Upper lobe of right lung (tissue), 1 donor: ENCODE results near the gene TIMM23. TPM values are rescaled to one million over a fixed set of nuclear protein-coding genes. Genes with fewer than 3 reads are reported as not detected.
A peak's percentile ranks its signal among the peaks of the same experiment; 100 is the strongest.
"Not testable (repeated sequence)": the region's sequence is repeated elsewhere in the genome, so short reads cannot be mapped to it uniquely, and the experiment has no call there.

Source experiments
- ATAC-seq: fragments of 200-7000 bp; cut with Tn5 transposase; one replicate; pipeline ENCODE4 v1.9.1; 2020; ENCODE audit warnings: mild to moderate bottlenecking, moderate library complexity
- DNase-seq: peaks from one replicate; pipeline ENCODE4 v3.0.0-alpha.2; 2020
- H3K27ac ChIP-seq: fragments of 200-600 bp; one replicate; pipeline ENCODE4 v1.8.0; 2022
- H3K27me3 ChIP-seq: fragments of 200-600 bp; one replicate; pipeline ENCODE4 v1.8.0; 2022; ENCODE audit warnings: mild to moderate bottlenecking
- H3K36me3 ChIP-seq: fragments of 200-600 bp; one replicate; pipeline ENCODE4 v1.8.0; 2022
- H3K4me1 ChIP-seq: fragments of 200-600 bp; one replicate; pipeline ENCODE4 v1.8.0; 2022
- H3K4me3 ChIP-seq: fragments of 200-600 bp; one replicate; pipeline ENCODE4 v1.8.0; 2022; ENCODE audit warnings: mild to moderate bottlenecking
- H3K9me3 ChIP-seq: fragments of 200-600 bp; one replicate; pipeline ENCODE4 v1.8.0; 2022
- intact Hi-C: fragments of 100-400 bp; cut with DNase I; formaldehyde crosslinking; loops from one replicate; pipeline ENCODE4 v1.11.0; 2022
- total RNA-seq: library from RNA; stranded (reverse); fragmentation: NEBNext Ultra II Directional; extraction: Animal tissue kit (Norgen Biotek cat#: 25700); gene quantifications from one replicate; pipeline ENCODE4 v1.2.1, GENCODE V29; 2021
- TF ChIP-seq, protein P1 (sequence below): fragments of 200-600 bp; IDR thresholded peaks from one replicate; pipeline ENCODE4 v1.8.0; 2022; ENCODE audit warnings: antibody characterized with exemption
- donor health status: DM: no; HTN: yes; CAD: no; lungs with severe emphysema.

Gene TIMM23
- total RNA-seq, 1 donor from 2014 or later: 35.8 TPM

DNA sequence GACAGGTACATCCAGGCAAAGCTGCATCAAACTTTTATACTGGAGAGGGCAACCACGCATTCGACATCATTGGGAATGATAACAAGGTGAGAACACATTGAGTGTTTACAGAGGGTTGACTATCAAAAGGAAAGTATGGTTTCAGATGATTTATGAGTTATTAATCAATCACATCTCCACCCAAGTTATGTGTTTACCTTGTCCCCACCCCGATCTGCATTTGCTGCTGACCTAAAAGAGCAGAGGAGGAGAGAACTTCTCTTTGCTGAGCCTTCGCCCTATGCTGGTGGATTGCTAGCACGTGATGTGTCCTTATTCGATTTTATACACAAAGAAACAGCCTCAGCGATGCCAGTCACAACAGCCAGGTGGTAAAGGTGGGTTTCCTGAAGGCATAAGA, 74.0 kb downstream of the TIMM23 start, which contains the start of gene MSMB:
Gene MSMB, minus strand, starts transcription at position 9 of the 400 bp plus-strand sequence. CDS start 32 bp downstream, outside the sequence.
- Histone ChIP-seq H3K4me1 (no peaks in the 10 kb centered on the region), H3K4me3 (no peak within 1 kb of the TSS), H3K9me3 (no peaks in the 10 kb centered on the region), H3K27me3 (no peaks in the 10 kb centered on the region), H3K36me3 (no peaks in the 10 kb centered on the region), H3K27ac (no peak within 1 kb of the TSS)
- DNase-seq (no peak), ATAC-seq (no peak)
- TF ChIP-seq, protein P1, sequence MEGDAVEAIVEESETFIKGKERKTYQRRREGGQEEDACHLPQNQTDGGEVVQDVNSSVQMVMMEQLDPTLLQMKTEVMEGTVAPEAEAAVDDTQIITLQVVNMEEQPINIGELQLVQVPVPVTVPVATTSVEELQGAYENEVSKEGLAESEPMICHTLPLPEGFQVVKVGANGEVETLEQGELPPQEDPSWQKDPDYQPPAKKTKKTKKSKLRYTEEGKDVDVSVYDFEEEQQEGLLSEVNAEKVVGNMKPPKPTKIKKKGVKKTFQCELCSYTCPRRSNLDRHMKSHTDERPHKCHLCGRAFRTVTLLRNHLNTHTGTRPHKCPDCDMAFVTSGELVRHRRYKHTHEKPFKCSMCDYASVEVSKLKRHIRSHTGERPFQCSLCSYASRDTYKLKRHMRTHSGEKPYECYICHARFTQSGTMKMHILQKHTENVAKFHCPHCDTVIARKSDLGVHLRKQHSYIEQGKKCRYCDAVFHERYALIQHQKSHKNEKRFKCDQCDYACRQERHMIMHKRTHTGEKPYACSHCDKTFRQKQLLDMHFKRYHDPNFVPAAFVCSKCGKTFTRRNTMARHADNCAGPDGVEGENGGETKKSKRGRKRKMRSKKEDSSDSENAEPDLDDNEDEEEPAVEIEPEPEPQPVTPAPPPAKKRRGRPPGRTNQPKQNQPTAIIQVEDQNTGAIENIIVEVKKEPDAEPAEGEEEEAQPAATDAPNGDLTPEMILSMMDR: no peak
- intact Hi-C loops: no loop called here

DNA sequence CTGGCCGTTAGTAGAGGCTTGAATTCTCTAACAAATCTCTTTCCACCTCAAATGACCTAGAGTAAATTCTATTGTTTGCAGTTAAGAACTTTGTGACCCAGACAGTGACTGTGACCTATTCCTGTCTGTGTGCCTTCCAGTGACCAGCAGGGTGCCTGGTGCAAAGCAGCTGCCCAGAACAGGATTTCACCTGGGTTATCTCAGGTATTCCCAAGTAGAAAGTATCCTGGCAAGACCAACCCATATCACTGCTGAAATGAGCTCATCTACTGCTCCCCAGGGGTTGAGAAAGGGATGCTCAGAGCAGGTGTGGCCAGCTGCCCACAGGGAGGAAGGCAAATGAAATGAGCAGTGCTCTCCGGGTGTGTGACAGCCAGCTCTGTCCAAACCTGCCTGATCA, 75.9 kb downstream of the TIMM23 start:
- ATAC-seq (no peak), DNase-seq (no peak)
- H3K27me3 ChIP-seq: no peaks in the 10 kb centered on the region
- no peaks in the 10 kb centered on the region for H3K4me1 ChIP-seq
- H3K4me3 ChIP-seq: no peak overlapping the region
- no peaks in the 10 kb centered on the region for H3K9me3 ChIP-seq
- intact Hi-C loops: no loop called here
- H3K36me3 ChIP-seq: no peaks in the 10 kb centered on the region
- no peak overlapping the region for H3K27ac ChIP-seq
- TF ChIP-seq, protein P1: no peak

DNA sequence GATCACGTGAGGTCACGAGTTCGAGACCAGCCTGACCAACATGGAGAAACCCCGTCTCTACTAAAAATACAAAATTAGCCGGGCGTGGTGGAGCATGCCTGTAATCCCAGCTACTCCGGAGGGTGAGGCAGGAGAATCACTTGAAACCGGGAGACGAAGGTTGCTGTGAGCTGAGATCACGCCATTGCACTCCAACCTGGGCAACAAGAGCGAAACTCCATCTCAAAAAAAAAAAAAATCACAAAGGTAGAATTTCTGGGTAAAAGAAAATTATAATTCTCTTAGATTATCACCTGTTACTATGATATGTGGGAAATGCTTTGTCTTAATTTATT, 77.2 kb downstream of the TIMM23 start:
- intact Hi-C loops, H3K27ac ChIP-seq, H3K4me1 ChIP-seq, ATAC-seq, H3K27me3 ChIP-seq, H3K36me3 ChIP-seq, H3K4me3 ChIP-seq, DNase-seq, H3K9me3 ChIP-seq: not testable (repeated sequence)

DNA sequence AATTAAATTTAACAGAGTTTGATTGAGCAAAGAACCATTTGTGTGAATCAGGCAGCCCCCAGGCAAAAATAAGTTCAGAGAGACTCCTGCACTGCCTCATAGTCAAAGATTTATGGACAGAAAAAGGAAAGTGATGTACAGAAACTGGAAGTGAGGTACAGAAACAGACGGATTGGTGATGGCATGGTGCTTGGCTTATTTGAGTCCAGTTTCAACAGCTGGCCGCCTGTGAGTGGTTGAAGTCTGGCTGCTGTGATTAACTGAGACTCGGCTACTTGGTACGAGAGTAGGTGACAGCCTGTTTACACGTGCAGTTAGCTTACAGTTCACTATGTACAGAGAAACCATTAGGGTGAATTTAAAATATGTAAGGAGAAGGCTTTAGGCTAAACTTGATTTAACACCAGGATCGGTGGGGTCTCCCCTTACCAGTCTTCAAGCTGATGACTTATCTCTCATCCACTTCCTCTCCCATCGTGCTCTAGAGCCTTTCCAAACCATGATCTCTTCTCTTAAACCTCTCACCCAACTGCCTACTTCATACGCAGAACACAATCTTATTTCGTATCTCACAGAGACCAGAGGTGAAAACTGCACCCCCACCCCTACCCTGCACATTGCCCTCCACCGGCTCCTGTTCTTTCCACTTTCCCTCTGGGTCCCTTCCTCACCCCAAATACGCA, 78.8 kb downstream of the TIMM23 start:
- no peaks in the 10 kb centered on the region for H3K4me1 ChIP-seq
- no peaks in the 10 kb centered on the region for H3K36me3 ChIP-seq
- no peak overlapping the region for H3K27ac ChIP-seq
- intact Hi-C loops: no loop called here
- no peaks in the 10 kb centered on the region for H3K27me3 ChIP-seq
- no peak for ATAC-seq
- H3K9me3 ChIP-seq: no peaks in the 10 kb centered on the region
- DNase-seq: no peak
- TF ChIP-seq, protein P1: no peak
- no peak overlapping the region for H3K4me3 ChIP-seq

DNA sequence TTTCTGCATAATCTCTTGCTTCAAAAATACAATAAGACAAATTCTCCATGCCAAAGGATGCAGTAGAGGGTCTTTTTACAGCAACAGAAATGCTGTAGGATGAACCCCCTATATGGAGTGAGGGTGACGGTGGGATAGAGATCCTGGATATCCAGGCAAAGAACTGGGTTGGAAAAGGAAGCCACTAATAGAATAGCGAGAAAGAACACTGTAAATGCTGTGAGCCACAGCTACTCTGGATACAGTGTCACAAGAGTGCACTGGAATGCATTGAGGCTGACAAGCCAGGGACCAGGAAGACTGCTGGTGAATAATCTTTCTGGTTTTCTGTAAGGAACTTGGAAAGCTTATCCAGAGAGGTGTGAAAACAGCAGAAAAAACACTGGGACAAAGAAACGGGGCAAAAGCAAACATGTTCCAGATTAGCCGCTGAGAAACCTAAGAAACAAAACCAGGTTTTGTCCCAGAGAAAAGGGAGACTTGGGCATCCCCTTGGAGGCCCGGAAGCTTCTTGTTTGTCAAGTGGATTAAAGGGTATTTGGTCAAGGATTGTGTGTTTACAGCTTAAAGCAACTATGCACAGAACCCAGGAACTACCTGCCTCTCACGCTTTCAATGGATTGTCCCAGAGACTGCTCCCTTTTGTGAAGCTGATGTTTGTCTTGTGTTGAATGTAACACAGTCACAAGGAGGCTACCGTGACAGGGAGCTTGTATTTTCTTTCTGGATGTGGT, 79.9 kb downstream of the TIMM23 start:
- H3K36me3 ChIP-seq: no peaks in the 10 kb centered on the region
- no peaks in the 10 kb centered on the region for H3K4me1 ChIP-seq
- no peaks in the 10 kb centered on the region for H3K9me3 ChIP-seq
- H3K27me3 ChIP-seq: no peaks in the 10 kb centered on the region
- DNase-seq: no peak
- peak; percentile 42 for ATAC-seq
- intact Hi-C loops: no loop called here
- no peak overlapping the region for H3K4me3 ChIP-seq
- H3K27ac ChIP-seq: no peak overlapping the region
- TF ChIP-seq, protein P1: no peak

DNA sequence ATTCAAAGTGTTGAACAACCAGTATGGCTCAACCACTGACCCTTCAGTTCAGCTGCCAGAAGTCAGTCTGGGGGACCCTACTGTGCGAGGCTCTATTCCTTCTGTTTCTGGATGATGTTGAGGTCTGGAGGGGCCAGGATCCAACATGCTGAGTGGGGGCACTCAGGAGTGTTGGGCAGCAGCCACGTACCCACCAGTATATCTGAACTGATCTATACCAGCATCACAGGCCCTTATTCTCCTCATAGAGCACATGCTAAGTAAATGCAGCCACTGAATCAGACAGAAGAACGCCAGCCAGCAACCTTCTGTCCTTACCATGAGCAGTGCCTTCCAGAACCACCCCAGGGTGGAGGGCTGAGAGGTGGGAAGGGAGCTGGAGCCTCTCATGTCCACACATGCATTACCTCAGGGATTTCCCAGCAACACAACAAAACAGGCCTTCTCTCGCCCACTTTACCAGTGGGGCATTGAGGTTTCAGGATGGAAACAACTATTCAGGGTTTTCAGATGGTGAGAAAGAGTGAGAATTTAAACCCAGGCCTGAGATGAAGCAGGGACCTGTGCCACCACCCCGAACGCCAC, 80.6 kb downstream of the TIMM23 start:
- TF ChIP-seq, protein P1: no peak
- Histone ChIP-seq H3K27ac (no peak overlapping the region), H3K9me3 (no peaks in the 10 kb centered on the region), H3K36me3 (no peaks in the 10 kb centered on the region), H3K4me3 (no peak overlapping the region), H3K27me3 (no peaks in the 10 kb centered on the region), H3K4me1 (no peaks in the 10 kb centered on the region)
- intact Hi-C loops: no loop called here
- ATAC-seq (no peak), DNase-seq (no peak)
